Mesothelial cell of epicardium (in vitro differentiated cells): ENCODE results near the gene ATP6V0B. TPM values are rescaled to one million over a fixed set of nuclear protein-coding genes. Genes with fewer than 3 reads are reported as not detected.

Source experiments
- DNase-seq, 2 experiments: peaks; one replicate each; pipeline ENCODE4 v3.0.0; 2021; ENCODE audit warnings: low spot score in 2 of 2; ENCODE audit not compliant: unreplicated experiment in 2 of 2
- H3K27ac Mint-ChIP-seq: 2 replicates; pipeline ENCODE4 v1.8.0; 2021; ENCODE audit warnings: mixed read lengths
- H3K27me3 Mint-ChIP-seq: 2 replicates; pipeline ENCODE4 v1.8.0; 2021; ENCODE audit warnings: low read depth, mixed read lengths
- H3K36me3 Mint-ChIP-seq: 2 replicates; pipeline ENCODE4 v1.8.0; 2021; ENCODE audit warnings: mixed read lengths
- H3K4me1 Mint-ChIP-seq: 2 replicates; pipeline ENCODE4 v1.8.0; 2021; ENCODE audit warnings: mixed read lengths
- H3K4me3 Mint-ChIP-seq: 2 replicates; pipeline ENCODE4 v1.8.0; 2021; ENCODE audit warnings: mild to moderate bottlenecking, moderate library complexity, mixed read lengths
- H3K9me3 Mint-ChIP-seq: 2 replicates; pipeline ENCODE4 v1.8.0; 2021; ENCODE audit warnings: mixed read lengths
- CTCF ChIP-seq: fragments of 200-600 bp; sonication (generic); IDR thresholded peaks from one replicate; pipeline ENCODE4 v1.5.0; 2021; ENCODE audit warnings: antibody characterized with exemption; ENCODE audit not compliant: unreplicated experiment
- total RNA-seq: library from RNA; stranded (reverse); gene quantifications from 3 replicates; pipeline ENCODE4 v1.2.1, GENCODE V29; 2021

ATP6V0B gene
- total RNA-seq, 1 donor from 2014 or later: 72.8 TPM

- Mint-ChIP-seq H3K4me3 (no peak overlapping the region), H3K9me3 (no peaks in the 10 kb centered on the region), H3K4me1 (no peaks in the 10 kb centered on the region), H3K27me3 (no peaks in the 10 kb centered on the region), H3K27ac (no peak overlapping the region), H3K36me3 (peaks cover 13% of the 10 kb centered on the region)
- TF ChIP-seq CTCF: no peak
- no peak for DNase-seq
Observed at GRCh38 chr1:44021581-44022321, 47.0 kb downstream of the ATP6V0B start.

- Mint-ChIP-seq H3K4me1 (peaks cover 8% of the 10 kb centered on the region), H3K9me3 (no peaks in the 10 kb centered on the region), H3K27me3 (no peaks in the 10 kb centered on the region), H3K4me3 (no peak overlapping the region), H3K36me3 (peaks cover 15% of the 10 kb centered on the region), H3K27ac (no peak overlapping the region)
- DNase-seq: no peak
- no peak for TF ChIP-seq CTCF
Observed at GRCh38 chr1:44024031-44024902, 49.5 kb downstream of the ATP6V0B start.

GRCh38 chr1:44024903-44025525 lies 50.3 kb downstream of the ATP6V0B start:
- no peak for DNase-seq
- peaks cover 15% of the 10 kb centered on the region for H3K36me3 Mint-ChIP-seq
- no peak overlapping the region for H3K27ac Mint-ChIP-seq
- peaks cover 13% of the 10 kb centered on the region for H3K4me1 Mint-ChIP-seq
- H3K4me3 Mint-ChIP-seq: no peak overlapping the region
- H3K27me3 Mint-ChIP-seq: no peaks in the 10 kb centered on the region
- no peak for TF ChIP-seq CTCF
- H3K9me3 Mint-ChIP-seq: no peaks in the 10 kb centered on the region

GRCh38 chr1:44025816-44026215 lies 51.1 kb downstream of the ATP6V0B start:
- Mint-ChIP-seq H3K36me3 (peaks cover 15% of the 10 kb centered on the region), H3K4me3 (no peak overlapping the region), H3K27me3 (no peaks in the 10 kb centered on the region), H3K4me1 (peaks cover 13% of the 10 kb centered on the region), H3K9me3 (no peaks in the 10 kb centered on the region), H3K27ac (no peak overlapping the region)
- no peak for TF ChIP-seq CTCF
- DNase-seq: no peak

- H3K4me1 Mint-ChIP-seq: peaks cover 22% of the 10 kb centered on the region
- no peak for DNase-seq
- no peak overlapping the region for H3K27ac Mint-ChIP-seq
- no peaks in the 10 kb centered on the region for H3K27me3 Mint-ChIP-seq
- no peaks in the 10 kb centered on the region for H3K9me3 Mint-ChIP-seq
- no peak for TF ChIP-seq CTCF
- no peak overlapping the region for H3K4me3 Mint-ChIP-seq
- peaks cover 11% of the 10 kb centered on the region for H3K36me3 Mint-ChIP-seq
Observed at GRCh38 chr1:44027320-44027719, 52.6 kb downstream of the ATP6V0B start.

Other genes starting within 250 kb of the ATP6V0B start
- gene ARTN, start 41.2 kb upstream of the ATP6V0B start, total RNA-seq: 1.2 to 2.0 TPM (median 1.6 TPM) in 3 replicates
- 21.8 to 26.4 TPM (median 23.2 TPM) in 3 replicates for gene IPO13, start 28.0 kb upstream of the ATP6V0B start, total RNA-seq
- gene DPH2, start 5.0 kb upstream of the ATP6V0B start, total RNA-seq: 24.1 to 26.6 TPM (median 25.0 TPM) in 3 replicates
- 55.8 to 58.6 TPM (median 57.8 TPM) in 3 replicates for gene B4GALT2, start 4.2 kb downstream of the ATP6V0B start, total RNA-seq
- gene CCDC24, start 16.6 kb downstream of the ATP6V0B start, total RNA-seq: 12.3 to 13.8 TPM (median 12.4 TPM) in 3 replicates
- 28.4 to 30.9 TPM (median 29.5 TPM) in 3 replicates for gene SLC6A9, start 56.5 kb downstream of the ATP6V0B start, total RNA-seq
- gene KLF17, start 143.9 kb downstream of the ATP6V0B start, total RNA-seq: not detected in 3 replicates
- not detected in 3 replicates for gene KLF18, start 166.7 kb downstream of the ATP6V0B start, total RNA-seq
- 50.7 to 52.4 TPM (median 51.8 TPM) in 3 replicates for gene DMAP1, start 238.5 kb downstream of the ATP6V0B start, total RNA-seq